ENCODE data around the gene JMJD8.
A peak's percentile ranks its signal among the peaks of the same experiment; 100 is the strongest.

The JMJD8 gene

GRCh38 chr16:637081-638018, 46.8 kb downstream of the JMJD8 start:
- no peak for DNase-seq

GRCh38 chr16:636206-637080, 47.7 kb downstream of the JMJD8 start, which contains the start of gene METTL26:
Gene METTL26 (minus strand): TSS chr16:636305. CDS start chr16:636290, 15 bp downstream.
- DNase-seq = peak; percentile 82

- DNase-seq = no peak
Observed at GRCh38 chr16:635573-636205, 48.4 kb downstream of the JMJD8 start.

- DNase-seq = no peak
Observed at GRCh38 chr16:634996-635395, 49.1 kb downstream of the JMJD8 start.

- DNase-seq = no peak
Observed at GRCh38 chr16:634051-634670, 50.0 kb downstream of the JMJD8 start.

GRCh38 chr16:633336-634050, 50.6 kb downstream of the JMJD8 start:
- DNase-seq = no peak

- no peak for DNase-seq
Observed at GRCh38 chr16:632486-633335, 51.4 kb downstream of the JMJD8 start.

- DNase-seq = no peak
Observed at GRCh38 chr16:631808-632358, 52.3 kb downstream of the JMJD8 start.
